IMR-90 (cell line): Measurements from ENCODE around the gene ISM1. TPM values are rescaled to one million over a fixed set of nuclear protein-coding genes. Genes with fewer than 3 reads are reported as not detected.

Source experiments
- ATAC-seq: fragments of 200-7000 bp; cut with Tn5 transposase; 2 replicates; pipeline ENCODE4 v1.9.1; 2020; ENCODE audit warnings: low read depth, mild to moderate bottlenecking, moderate library complexity
- BruUV-seq: library from RNA; stranded (reverse); fragments of 400-500 nt; replicated peaks from 2 replicates; lab custom pipeline; 2021; lab: Mats Ljungman, UMichigan
- CTCF ChIA-PET: fragments of 300-600 bp; formaldehyde crosslinking; extraction: SDS; loops from one replicate; lab custom pipeline; 2021; ENCODE audit warnings: antibody characterized with exemption; lab: Yijun Ruan, JAX
- POLR2A ChIA-PET: fragments of 300-600 bp; sonication (Branson Sonifier 250); formaldehyde crosslinking; loops from one replicate; lab custom pipeline; 2022; ENCODE audit warnings: antibody characterized with exemption; ENCODE audit not compliant: unreplicated experiment; lab: Charles Lee
- DNase-seq: peaks from one replicate; pipeline ENCODE4 v3.0.0; 2013
- H2AFZ ChIP-seq: replicated peaks from 2 replicates; pipeline ENCODE3; 2013; ENCODE audit warnings: low read length, mild to moderate bottlenecking; ENCODE audit not compliant: poor library complexity
- H2AK5ac ChIP-seq: 2 replicates; pipeline ENCODE4 v1.6.1; 2013; ENCODE audit warnings: low read depth, low read length, inconsistent platforms
- H2AK9ac ChIP-seq: replicated peaks from 2 replicates; pipeline ENCODE3; 2013; ENCODE audit warnings: mild to moderate bottlenecking, low read depth, low read length, moderate library complexity; ENCODE audit not compliant: poor library complexity
- H2BK120ac ChIP-seq: 2 replicates; pipeline ENCODE4 v1.6.1; 2013; ENCODE audit warnings: low read depth, low read length, inconsistent platforms
- H2BK15ac ChIP-seq: 3 replicates; pipeline ENCODE4 v1.6.1; 2013; ENCODE audit warnings: low read depth, low read length, inconsistent platforms
- H2BK20ac ChIP-seq: 2 replicates; pipeline ENCODE4 v1.6.1; 2013; ENCODE audit warnings: low read depth, mild to moderate bottlenecking, inconsistent platforms, low read length, moderate library complexity
- H2BK5ac ChIP-seq: 2 replicates; pipeline ENCODE4 v1.6.1; 2013; ENCODE audit warnings: mild to moderate bottlenecking, low read depth, low read length, inconsistent platforms; ENCODE audit not compliant: poor library complexity, severe bottlenecking
- H3K14ac ChIP-seq: replicated peaks from 2 replicates; pipeline ENCODE4 v1.6.1; 2013; ENCODE audit warnings: low read depth, low read length, inconsistent platforms
- H3K18ac ChIP-seq: 2 replicates; pipeline ENCODE4 v1.6.1; 2013; ENCODE audit warnings: low read depth, low read length, control low read depth
- H3K23ac ChIP-seq: 2 replicates; pipeline ENCODE4 v1.6.1; 2013; ENCODE audit warnings: low read depth, low read length, inconsistent platforms
- H3K27ac ChIP-seq: 2 replicates; pipeline ENCODE4 v1.5.1; 2013; ENCODE audit warnings: mild to moderate bottlenecking, control low read depth, low read length; ENCODE audit not compliant: insufficient read depth
- H3K27me3 ChIP-seq: 2 replicates; pipeline ENCODE4 v1.6.1; 2013; ENCODE audit warnings: low read length; ENCODE audit not compliant: control insufficient read depth, insufficient read depth
- H3K36me3 ChIP-seq: 2 replicates; pipeline ENCODE4 v1.6.1; 2013; ENCODE audit warnings: low read length, mixed read lengths; ENCODE audit not compliant: control insufficient read depth, insufficient read depth
- H3K4ac ChIP-seq: 2 replicates; pipeline ENCODE4 v1.6.1; 2013; ENCODE audit warnings: low read depth, low read length, inconsistent platforms
- H3K4me1 ChIP-seq: 2 replicates; pipeline ENCODE4 v1.6.1; 2013; ENCODE audit warnings: low read length, mixed read lengths; ENCODE audit not compliant: control insufficient read depth, insufficient read depth
- H3K4me2 ChIP-seq: 2 replicates; pipeline ENCODE4 v1.6.1; 2013; ENCODE audit warnings: low read depth, mild to moderate bottlenecking, control low read depth, low read length, moderate library complexity
- H3K4me3 ChIP-seq: 2 replicates; pipeline ENCODE4 v1.5.1; 2013; ENCODE audit warnings: low read depth, mild to moderate bottlenecking, control low read depth, low read length, moderate library complexity; ENCODE audit not compliant: insufficient read depth
- H3K56ac ChIP-seq: 2 replicates; pipeline ENCODE4 v1.6.1; 2013; ENCODE audit warnings: low read length, inconsistent platforms; ENCODE audit not compliant: insufficient read depth; ENCODE audit errors: extremely low read depth
- H3K79me1 ChIP-seq, 2 experiments: 2 replicates each; pipeline ENCODE4 v1.6.1; 2013; ENCODE audit warnings: low read length in 2 of 2, inconsistent platforms in 1 of 2, low read depth in 1 of 2
- H3K9ac ChIP-seq: 2 replicates; pipeline ENCODE4 v1.6.1; 2013; ENCODE audit warnings: low read depth, low read length, control low read depth
- H3K9me1 ChIP-seq: 2 replicates; pipeline ENCODE4 v1.6.1; 2013; ENCODE audit warnings: low read length, inconsistent platforms; ENCODE audit not compliant: insufficient read depth
- H3K9me3 ChIP-seq: 2 replicates; pipeline ENCODE4 v1.6.1; 2013; ENCODE audit warnings: low read length; ENCODE audit not compliant: control insufficient read depth, insufficient read depth
- H4K20me1 ChIP-seq: 2 replicates; pipeline ENCODE4 v1.6.1; 2013; ENCODE audit warnings: low read length, inconsistent platforms; ENCODE audit not compliant: insufficient read depth
- H4K5ac ChIP-seq: 2 replicates; pipeline ENCODE4 v1.6.1; 2013; ENCODE audit warnings: mild to moderate bottlenecking, low read depth, low read length, control low read depth
- H4K8ac ChIP-seq, 2 experiments: 2 replicates each; pipeline ENCODE4 v1.6.1; 2013; ENCODE audit warnings: low read depth in 2 of 2, low read length in 2 of 2, control low read depth in 1 of 2, inconsistent platforms in 1 of 2
- H4K91ac ChIP-seq: 2 replicates; pipeline ENCODE4 v1.6.1; 2013; ENCODE audit warnings: low read depth, low read length, inconsistent platforms; ENCODE audit not compliant: insufficient read depth
- BHLHE40 ChIP-seq: fragments of 150-350 bp; IDR thresholded peaks from 2 replicates; pipeline ENCODE4 v1.6.1; 2016; ENCODE audit warnings: mild to moderate bottlenecking, low read depth, low read length
- CHD1 ChIP-seq: IDR thresholded peaks from 2 replicates; pipeline ENCODE4 v1.6.1; 2012; ENCODE audit warnings: low read depth, low read length, improper control_type of control experiment
- FOS ChIP-seq: fragments of 150-350 bp; IDR thresholded peaks from 2 replicates; pipeline ENCODE4 v1.6.1; 2016; ENCODE audit warnings: low read depth, low read length
- MAFK ChIP-seq: IDR thresholded peaks from 2 replicates; pipeline ENCODE4 v1.6.1; 2012; ENCODE audit warnings: low read depth, low read length, improper control_type of control experiment
- MAZ ChIP-seq: IDR thresholded peaks from 2 replicates; pipeline ENCODE4 v1.6.1; 2012; ENCODE audit warnings: low read depth, mild to moderate bottlenecking, low read length, improper control_type of control experiment, moderate library complexity, borderline replicate concordance
- MXI1 ChIP-seq: IDR thresholded peaks from 2 replicates; pipeline ENCODE4 v1.6.1; 2012; ENCODE audit warnings: low read depth, mild to moderate bottlenecking, low read length, moderate library complexity, borderline replicate concordance
- NFE2L2 ChIP-seq: fragments of 150-350 bp; IDR thresholded peaks from 2 replicates; pipeline ENCODE4 v1.6.1; 2016; ENCODE audit warnings: low read depth, mild to moderate bottlenecking, low read length
- POLR2A ChIP-seq: IDR thresholded peaks from 2 replicates; pipeline ENCODE4 v1.6.1; 2012; ENCODE audit warnings: mild to moderate bottlenecking, low read depth, low read length
- RAD21 ChIP-seq: IDR thresholded peaks from 2 replicates; pipeline ENCODE4 v1.6.1; 2012; ENCODE audit warnings: low read length, improper control_type of control experiment
- RCOR1 ChIP-seq: IDR thresholded peaks from 2 replicates; pipeline ENCODE4 v1.6.1; 2012; ENCODE audit warnings: mild to moderate bottlenecking, low read length, improper control_type of control experiment; ENCODE audit not compliant: insufficient replicate concordance
- RFX5 ChIP-seq: IDR thresholded peaks from 2 replicates; pipeline ENCODE4 v1.8.0; 2012; ENCODE audit warnings: low read depth, mild to moderate bottlenecking, low read length, moderate library complexity
- SMC3 ChIP-seq: fragments of 150-350 bp; IDR thresholded peaks from 2 replicates; pipeline ENCODE4 v1.6.1; 2016; ENCODE audit warnings: low read depth, mild to moderate bottlenecking, antibody characterized with exemption, low read length, moderate library complexity
- USF2 ChIP-seq: fragments of 150-350 bp; IDR thresholded peaks from 2 replicates; pipeline ENCODE4 v1.6.1; 2017; ENCODE audit warnings: mild to moderate bottlenecking, antibody characterized with exemption, low read length, low read depth
- WGBS, 2 experiments: methylation state at CpG; one replicate each; pipeline versions ENCODE4 v1.1.5 to v1.1.7; 2013; ENCODE audit warnings: missing lambda C conversion rate in 2 of 2; ENCODE audit not compliant: insufficient read length in 1 of 2; ENCODE audit errors: extremely low coverage in 2 of 2; 5-methylcytosine and 5-hydroxymethylcytosine counted together
- dilution Hi-C: fragments of 300-500 bp; cut with HindIII; formaldehyde crosslinking; loops from one replicate; pipeline ENCODE4 v1.14.3; 2018; ENCODE audit warnings: low sequenced_read_pairs; ENCODE audit not compliant: unreplicated experiment
- in situ Hi-C: fragments of 300-500 bp; cut with MboI; formaldehyde crosslinking; loops from 3 replicates; pipeline ENCODE4 v1.14.3; 2019; ENCODE audit warnings: low sequenced_read_pairs, inconsistent platforms, mixed read lengths
- intact Hi-C: fragments of 100-400 bp; cut with micrococcal nuclease; formaldehyde crosslinking; loops from 2 replicates; pipeline ENCODE4 v1.10.0; 2022
- polyA plus RNA-seq, 3 experiments: library from polyadenylated mRNA; depleted of rRNA; stranded (reverse); fragments of >200 nt; gene quantifications; 2 replicates each; pipeline ENCODE4 v1.2.3, GENCODE V29; 2012; ENCODE audit warnings: low replicate concordance in 1 of 3
- total RNA-seq: library from RNA; depleted of rRNA; stranded (reverse); fragments of >200 nt; gene quantifications from 2 replicates; pipeline ENCODE4 v1.2.3, GENCODE V29; 2012
- TF ChIP-seq, protein P1 (sequence below): conservative IDR thresholded peaks from 2 replicates; pipeline ENCODE4 v1.5.1; 2012; ENCODE audit warnings: mild to moderate bottlenecking, low read depth, low read length, improper control_type of control experiment

The ISM1 gene
- total and polyA plus RNA-seq, 2 of the 4 experiments (the other 2 are of a cell fraction): not detected

GRCh38 chr20:13202565-13202964 lies 18.5 kb upstream of the ISM1 start:
- Histone ChIP-seq H3K4me2 (no peak overlapping the region), H3K4me1 (no peaks in the 10 kb centered on the region), H3K79me1 (no peaks in the 10 kb centered on the region), H3K18ac (no peak overlapping the region), H4K91ac (no peak overlapping the region), H2BK20ac (no peak overlapping the region), H3K9ac (no peak overlapping the region), H3K56ac (no peak overlapping the region), H3K4ac (no peak overlapping the region), H2BK5ac (no peak overlapping the region), H3K27ac (no peak overlapping the region), H2AK9ac (no peak overlapping the region), H2BK120ac (no peak overlapping the region), H3K4me3 (no peak overlapping the region), H3K9me3 (no peaks in the 10 kb centered on the region), H3K14ac (no peak overlapping the region), H3K36me3 (no peaks in the 10 kb centered on the region), H2AFZ (no peak overlapping the region), H2AK5ac (no peak overlapping the region), H3K23ac (no peak overlapping the region), H4K8ac (no peak overlapping the region), H3K27me3 (no peaks in the 10 kb centered on the region), H4K5ac (no peak overlapping the region), H2BK15ac (no peak overlapping the region), H4K20me1 (no peaks in the 10 kb centered on the region), H3K9me1 (no peaks in the 10 kb centered on the region)
- BruUV-seq: no TSS peak
- DNase-seq (no peak), ATAC-seq (no peak)
- ChIA-PET POLR2A (no interaction called here), CTCF (interaction anchor here (0.6 kb wide), 1 partner anchor 16 kb away, joined by 3 read pairs; no protein-coding TSS in a partner anchor)
- TF ChIP-seq CHD1 (no peak), MAZ (no peak), NFE2L2 (no peak), USF2 (no peak), SMC3 (no peak), RCOR1 (no peak), POLR2A (no peak), RFX5 (no peak), MAFK (no peak), FOS (no peak), BHLHE40 (no peak), RAD21 (no peak), MXI1 (no peak)
- TF ChIP-seq, protein P1, sequence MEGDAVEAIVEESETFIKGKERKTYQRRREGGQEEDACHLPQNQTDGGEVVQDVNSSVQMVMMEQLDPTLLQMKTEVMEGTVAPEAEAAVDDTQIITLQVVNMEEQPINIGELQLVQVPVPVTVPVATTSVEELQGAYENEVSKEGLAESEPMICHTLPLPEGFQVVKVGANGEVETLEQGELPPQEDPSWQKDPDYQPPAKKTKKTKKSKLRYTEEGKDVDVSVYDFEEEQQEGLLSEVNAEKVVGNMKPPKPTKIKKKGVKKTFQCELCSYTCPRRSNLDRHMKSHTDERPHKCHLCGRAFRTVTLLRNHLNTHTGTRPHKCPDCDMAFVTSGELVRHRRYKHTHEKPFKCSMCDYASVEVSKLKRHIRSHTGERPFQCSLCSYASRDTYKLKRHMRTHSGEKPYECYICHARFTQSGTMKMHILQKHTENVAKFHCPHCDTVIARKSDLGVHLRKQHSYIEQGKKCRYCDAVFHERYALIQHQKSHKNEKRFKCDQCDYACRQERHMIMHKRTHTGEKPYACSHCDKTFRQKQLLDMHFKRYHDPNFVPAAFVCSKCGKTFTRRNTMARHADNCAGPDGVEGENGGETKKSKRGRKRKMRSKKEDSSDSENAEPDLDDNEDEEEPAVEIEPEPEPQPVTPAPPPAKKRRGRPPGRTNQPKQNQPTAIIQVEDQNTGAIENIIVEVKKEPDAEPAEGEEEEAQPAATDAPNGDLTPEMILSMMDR: no peak
- dilution Hi-C loops (no loop called here), intact Hi-C loops (no loop called here), in situ Hi-C loops (no loop called here)
- WGBS, 2 experiments: 75% methylated on average over 2 of the region's 6 CpGs; no CpG with 5 or more reads in 1 of the 2 experiments
